GM19240 (cell line): ENCODE data around the gene GPC3.

ENCODE experiments used
- DNase-seq: peaks from one replicate; pipeline ENCODE4 v3.0.0; 2011; ENCODE audit warnings: low spot score; ENCODE audit not compliant: insufficient read length

GPC3 gene

GRCh38 chrX:133849676-133850075, 135.7 kb downstream of the GPC3 start:
- no peak for DNase-seq

GRCh38 chrX:133847340-133847994, 137.9 kb downstream of the GPC3 start:
- DNase-seq: no peak

- no peak for DNase-seq
These were observed 139.1 kb downstream of the GPC3 start for GRCh38 chrX:133846311-133846710.

- DNase-seq: no peak
These were observed 145.0 kb downstream of the GPC3 start for GRCh38 chrX:133840415-133840814.

- no peak for DNase-seq
These were observed 146.4 kb downstream of the GPC3 start for GRCh38 chrX:133838761-133839676.

GRCh38 chrX:133837091-133837490, 148.3 kb downstream of the GPC3 start:
- DNase-seq: no peak

- no peak for DNase-seq
These were observed 148.8 kb downstream of the GPC3 start for GRCh38 chrX:133836561-133836960.

GRCh38 chrX:133834771-133835170, 150.6 kb downstream of the GPC3 start:
- DNase-seq: no peak

- no peak for DNase-seq
These were observed 165.8 kb downstream of the GPC3 start for GRCh38 chrX:133819546-133819945.

GRCh38 chrX:133818019-133818418, 167.4 kb downstream of the GPC3 start:
- no peak for DNase-seq

- no peak for DNase-seq
These were observed 169.9 kb downstream of the GPC3 start for GRCh38 chrX:133815496-133815895.

- DNase-seq: no peak
These were observed 171.4 kb downstream of the GPC3 start for GRCh38 chrX:133813971-133814370.

GRCh38 chrX:133812402-133812801, 173.0 kb downstream of the GPC3 start:
- no peak for DNase-seq

- no peak for DNase-seq
These were observed 174.5 kb downstream of the GPC3 start for GRCh38 chrX:133810925-133811324.

GRCh38 chrX:133804072-133804471, 181.3 kb downstream of the GPC3 start:
- no peak for DNase-seq

- DNase-seq: no peak
These were observed 189.1 kb downstream of the GPC3 start for GRCh38 chrX:133796282-133796681.

- no peak for DNase-seq
These were observed 191.3 kb downstream of the GPC3 start for GRCh38 chrX:133794126-133794525.

GRCh38 chrX:133793626-133794025, 191.8 kb downstream of the GPC3 start:
- DNase-seq: no peak

- peak; percentile 44 for DNase-seq
These were observed 193.0 kb downstream of the GPC3 start for GRCh38 chrX:133792198-133792953.

GRCh38 chrX:133789829-133790228, 195.6 kb downstream of the GPC3 start:
- no peak for DNase-seq

- DNase-seq: no peak
These were observed 199.0 kb downstream of the GPC3 start for GRCh38 chrX:133786382-133786781.

- DNase-seq: no peak
These were observed 202.1 kb downstream of the GPC3 start for GRCh38 chrX:133783274-133783673.
